ENCODE measurements around the gene LRRFIP1. TPM values are rescaled to one million over a fixed set of nuclear protein-coding genes. Genes with fewer than 3 reads are reported as not detected.

Gene LRRFIP1
- total and polyA plus RNA-seq, 10 of the 15 experiments (the other 5 are each of a cell fraction or from before 2014, with no cell fraction given): 36.2 to 120 (median 74.3) TPM

GRCh38 chr2:237657063-237657462, 29.7 kb downstream of the LRRFIP1 start:
- in situ Hi-C loops (cut with MboI): no loop called here
- ChIA-PET SMC1A (ENCODE audit: uncharacterized antibody, unreplicated experiment) (no interaction called here), CTCF (no interaction called here), RAD21 (ENCODE audit: unreplicated experiment) (no interaction called here), POLR2A (no interaction called here)
- Histone ChIP-seq H3K27ac (ENCODE audit: control insufficient read depth, insufficient read depth) (no peak overlapping the region), H3K4me2 (ENCODE audit: control insufficient read depth, insufficient read depth) (no peak overlapping the region), H3K9ac (ENCODE audit: control insufficient read depth, insufficient read depth, low read length) (no peak overlapping the region), H2AFZ (ENCODE audit: control insufficient read depth, low read depth, low read length) (no peak overlapping the region), H3K4me3 (no peak overlapping the region), H3K36me3 (ENCODE audit: control insufficient read depth in 2 of 2, insufficient read depth in 2 of 2, low read length in 1 of 2) (no peaks in the 10 kb centered on the region), H3K79me2 (ENCODE audit: control insufficient read depth, insufficient read depth, low read length) (no peaks in the 10 kb centered on the region), H3K27me3 (replicated peaks in 1 of 2; ENCODE audit: control insufficient read depth in 2 of 2, insufficient read depth in 2 of 2, low read length in 1 of 2) (peaks cover 2 to 3% of the 10 kb centered on the region in 2 experiments; a peak in 3 of 4 replicates), H4K20me1 (ENCODE audit: control insufficient read depth, insufficient read depth) (no peaks in the 10 kb centered on the region), H3K9me3 (replicated peaks; ENCODE audit: control insufficient read depth, insufficient read depth, low read length) (no peaks in the 10 kb centered on the region; the same call in 1 of the 3 replicates), H3K4me1 (ENCODE audit: control insufficient read depth, insufficient read depth, low read length) (no peaks in the 10 kb centered on the region)
- FAIRE-seq: no peak
- BruUV-seq (replicated peaks): no TSS peak
- no peak for TF ChIP-seq USF2 (IDR thresholded peaks at IDR 0.05; ENCODE audit: borderline replicate concordance, low read depth, low read length)
- TF ChIP-seq HSF1 (IDR thresholded peaks at IDR 0.05; ENCODE audit: low read depth, low read length): no peak
- TF ChIP-seq TCF7 (IDR thresholded peaks at IDR 0.05; ENCODE audit: borderline replicate concordance): no peak
- TF ChIP-seq POLR2AphosphoS5 (IDR thresholded peaks at IDR 0.05; ENCODE audit: low read length): no peak
- no peak for TF ChIP-seq NR2C2 (IDR thresholded peaks at IDR 0.05; ENCODE audit: borderline replicate concordance, control insufficient read depth, insufficient read length, low read depth)
- TF ChIP-seq ZNF274 (IDR thresholded peaks at IDR 0.05; ENCODE audit: insufficient read depth, insufficient read length): no peak
- no peak for DNase-seq (ENCODE audit: low read depth, low spot score)
- 34% methylated on average over 5 of the region's 5 CpGs for WGBS (ENCODE audit: insufficient coverage, insufficient replicate concordance, low lambda C conversion rate, missing lambda C conversion rate)
- intact Hi-C loops (cut with micrococcal nuclease; ENCODE audit: unreplicated experiment): no loop called here
- no peak for ATAC-seq

Measured in GM12878 (cell line).